Breast epithelium (tissue), 3 donors: ENCODE results near the gene ZAR1L.

ENCODE experiments used
- CTCF ChIP-seq, 3 donors: fragments of 450-650 bp; IDR thresholded peaks; one replicate each; pipeline ENCODE4 v1.5.1; 2016 to 2017; ENCODE audit warnings: antibody characterized with exemption in 3 of 3, mild to moderate bottlenecking in 3 of 3, moderate library complexity in 3 of 3
- POLR2A ChIP-seq: fragments of 450-650 bp; IDR thresholded peaks from one replicate; pipeline ENCODE4 v1.6.1; 2016; ENCODE audit warnings: antibody characterized with exemption, mild to moderate bottlenecking, moderate library complexity
- POLR2AphosphoS5 ChIP-seq, 3 donors: sonication (generic); formaldehyde crosslinking; IDR thresholded peaks; one replicate each; pipeline ENCODE4 v1.6.1; 2017; ENCODE audit warnings: antibody characterized with exemption in 3 of 3

- TF ChIP-seq POLR2A (no peak), POLR2AphosphoS5 (IDR thresholded peaks at IDR 0.05) (no peak), CTCF (IDR thresholded peaks at IDR 0.05) (no peak)
Observed at GRCh38 chr13:32354040-32354439, 38.9 kb upstream of the ZAR1L start.
